Activated naive CD8-positive, alpha-beta T cell (primary cell): ENCODE measurements around the gene CSNK1G2.

ENCODE experiments used
- H3K27ac Mint-ChIP-seq: one replicate; pipeline ENCODE4 v1.8.0; 2021; ENCODE audit warnings: mixed read lengths
- H3K27me3 Mint-ChIP-seq: one replicate; pipeline ENCODE4 v1.8.0; 2021; ENCODE audit warnings: mixed read lengths
- H3K36me3 Mint-ChIP-seq: one replicate; pipeline ENCODE4 v1.8.0; 2021; ENCODE audit warnings: mixed read lengths
- H3K4me1 Mint-ChIP-seq: one replicate; pipeline ENCODE4 v1.8.0; 2021; ENCODE audit warnings: low read depth, mixed read lengths
- H3K4me3 Mint-ChIP-seq: one replicate; pipeline ENCODE4 v1.8.0; 2021; ENCODE audit warnings: mild to moderate bottlenecking, mixed read lengths
- H3K9me3 Mint-ChIP-seq: one replicate; pipeline ENCODE4 v1.8.0; 2021; ENCODE audit warnings: low read depth, mixed read lengths

The CSNK1G2 gene

DNA sequence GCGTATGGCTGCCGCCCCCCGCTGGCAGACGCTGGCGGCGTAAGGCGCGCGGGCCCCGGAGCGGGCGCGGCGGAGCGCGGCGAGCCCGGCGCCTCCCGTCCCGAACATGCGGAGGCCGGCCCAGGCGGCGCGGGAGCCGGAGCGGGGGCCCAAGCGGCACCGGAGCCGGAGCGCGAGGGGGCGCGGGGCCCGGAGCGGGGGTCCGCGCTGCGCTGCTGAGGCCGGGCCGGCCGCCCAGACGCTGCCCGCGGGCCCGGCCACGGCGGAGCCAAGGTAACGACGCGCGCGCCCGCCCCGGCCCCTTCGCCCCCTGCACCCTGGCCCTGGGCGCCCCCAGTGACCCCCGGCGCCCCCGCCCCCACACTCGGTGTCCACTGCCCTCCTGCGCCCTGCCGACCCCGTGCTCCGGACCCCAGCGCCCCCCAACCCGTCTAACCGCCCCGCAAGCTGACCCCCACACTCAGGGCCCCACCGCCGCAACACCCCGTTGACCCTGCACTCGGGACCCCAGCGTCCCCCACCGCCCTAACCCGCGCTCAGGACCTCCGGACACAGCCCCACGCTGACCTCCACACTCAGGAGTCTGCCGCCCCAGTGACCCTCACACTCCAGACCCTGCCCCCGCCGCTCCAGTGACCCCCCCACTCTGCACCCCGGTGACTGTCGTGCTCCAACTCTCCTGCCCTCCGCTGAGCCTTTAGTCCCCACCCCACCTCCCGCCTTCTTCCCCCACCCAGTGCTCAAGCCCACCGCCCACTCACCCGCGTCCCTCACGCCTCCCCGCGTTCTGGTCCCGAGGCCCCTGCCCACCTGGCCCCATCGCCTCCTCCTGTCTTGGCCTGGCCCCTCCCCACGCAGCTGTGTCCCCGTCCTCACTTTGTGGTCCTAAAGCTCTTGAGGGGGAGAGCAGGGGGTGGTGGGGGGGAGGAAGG, at the start of gene CSNK1G2:
Gene CSNK1G2 (plus strand): TSS at position 27 of the 932 bp plus-strand sequence. CDS start 28,601 bp downstream, outside the sequence.
- H3K4me1 Mint-ChIP-seq = peaks cover 33% of the 10 kb centered on the region
- no peaks in the 10 kb centered on the region for H3K36me3 Mint-ChIP-seq
- H3K27me3 Mint-ChIP-seq = no peaks in the 10 kb centered on the region
- H3K27ac Mint-ChIP-seq = peak within 1 kb of the TSS; percentile 93
- H3K9me3 Mint-ChIP-seq = no peaks in the 10 kb centered on the region
- H3K4me3 Mint-ChIP-seq = peak within 1 kb of the TSS; percentile 92

DNA sequence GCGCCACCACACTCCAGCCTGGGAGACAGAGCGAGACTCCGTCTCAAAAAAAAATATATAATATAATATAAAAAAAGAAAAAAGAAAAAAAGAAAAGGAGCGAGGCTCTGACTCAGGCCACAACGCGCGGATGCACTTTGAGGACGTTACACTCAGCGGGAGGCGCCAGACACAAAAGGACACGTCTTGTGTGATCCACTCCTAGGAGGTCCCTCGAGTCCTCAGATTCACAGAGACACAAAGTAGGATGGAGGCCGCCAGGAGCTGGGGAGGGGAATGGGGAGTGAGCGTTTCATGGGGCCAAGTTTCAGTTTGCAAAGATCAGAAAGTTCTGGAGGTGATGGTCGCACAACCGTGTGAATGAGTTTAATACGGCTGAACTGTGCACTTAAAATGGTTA, 47.2 kb upstream of the CSNK1G2 start:
- Mint-ChIP-seq H3K27me3 (no peaks in the 10 kb centered on the region), H3K4me3 (no peak overlapping the region), H3K27ac (peak overlapping the region; percentile 81), H3K9me3 (no peaks in the 10 kb centered on the region), H3K4me1 (peaks cover 27% of the 10 kb centered on the region), H3K36me3 (no peaks in the 10 kb centered on the region)

DNA sequence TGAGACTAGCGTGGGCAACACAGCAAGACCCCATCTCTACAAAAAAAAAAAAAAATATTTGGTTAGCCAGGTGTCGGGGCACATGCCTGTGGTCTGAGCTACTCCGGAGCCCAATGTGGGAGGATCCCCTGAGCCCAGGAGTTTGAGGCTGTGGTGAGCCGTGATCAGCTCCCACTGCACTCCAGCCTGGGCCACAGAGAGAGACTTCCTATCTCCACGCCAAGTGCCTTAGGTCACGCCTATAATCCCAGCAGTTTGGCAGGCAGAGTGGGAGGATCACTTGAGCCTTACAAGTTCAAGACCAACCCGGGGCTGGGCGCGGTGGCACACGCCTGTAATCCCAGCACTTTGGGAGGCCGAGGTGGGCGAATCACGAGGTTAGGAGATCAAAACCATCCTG, 44.5 kb upstream of the CSNK1G2 start:
- H3K27ac Mint-ChIP-seq = peak overlapping the region; percentile 98
- peak overlapping the region; percentile 47 for H3K4me3 Mint-ChIP-seq
- no peaks in the 10 kb centered on the region for H3K27me3 Mint-ChIP-seq
- peaks cover 27% of the 10 kb centered on the region for H3K4me1 Mint-ChIP-seq
- no peaks in the 10 kb centered on the region for H3K9me3 Mint-ChIP-seq
- H3K36me3 Mint-ChIP-seq = no peaks in the 10 kb centered on the region

DNA sequence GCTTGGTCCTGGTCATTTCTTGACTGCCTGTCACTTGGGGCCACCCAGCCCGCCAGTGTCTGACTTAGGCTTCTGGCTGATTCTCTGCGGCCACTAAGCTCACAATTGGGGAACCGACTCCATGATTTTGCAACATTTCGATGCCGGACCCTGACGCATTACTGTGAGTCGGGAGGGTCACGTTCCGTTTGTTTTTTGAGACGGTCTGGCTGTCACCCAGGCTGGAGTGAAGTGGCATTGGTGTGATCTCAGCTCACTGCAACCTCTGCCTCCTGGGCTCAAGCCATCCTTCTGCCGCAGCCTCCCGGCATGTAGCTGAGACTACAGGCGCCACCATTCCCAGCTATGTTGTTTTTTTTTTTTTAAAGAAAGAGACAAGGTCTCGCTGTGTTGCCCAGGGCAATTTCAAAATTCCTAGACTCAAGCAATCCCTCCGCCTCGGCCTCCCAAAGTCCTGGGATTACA, 39.0 kb upstream of the CSNK1G2 start:
- Mint-ChIP-seq H3K36me3 (no peaks in the 10 kb centered on the region), H3K4me3 (no peak overlapping the region), H3K9me3 (no peaks in the 10 kb centered on the region), H3K4me1 (peaks cover 28% of the 10 kb centered on the region), H3K27me3 (no peaks in the 10 kb centered on the region), H3K27ac (no peak overlapping the region)

DNA sequence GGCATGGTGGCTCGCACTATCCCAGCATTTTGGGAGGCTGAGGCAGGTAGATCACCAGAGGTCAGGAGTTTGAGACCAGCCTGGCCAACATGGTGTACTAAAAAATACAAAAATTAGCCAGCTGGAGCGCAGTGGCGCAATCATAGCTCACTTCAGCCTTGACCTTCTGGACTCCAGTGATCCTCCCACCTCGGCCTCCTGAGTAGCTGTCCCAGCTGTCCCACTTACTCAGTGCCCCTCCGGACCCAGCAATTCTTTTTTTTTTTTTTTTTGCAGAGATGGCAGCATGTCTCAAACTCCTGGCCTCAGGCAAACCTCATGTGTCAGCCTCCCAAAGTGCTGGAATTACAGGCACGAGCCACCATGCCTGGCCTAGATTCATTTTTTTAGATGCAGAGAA, 38.0 kb upstream of the CSNK1G2 start:
- no peak overlapping the region for H3K27ac Mint-ChIP-seq
- H3K9me3 Mint-ChIP-seq = no peaks in the 10 kb centered on the region
- H3K36me3 Mint-ChIP-seq = no peaks in the 10 kb centered on the region
- no peak overlapping the region for H3K4me3 Mint-ChIP-seq
- peaks cover 23% of the 10 kb centered on the region for H3K4me1 Mint-ChIP-seq
- no peaks in the 10 kb centered on the region for H3K27me3 Mint-ChIP-seq

DNA sequence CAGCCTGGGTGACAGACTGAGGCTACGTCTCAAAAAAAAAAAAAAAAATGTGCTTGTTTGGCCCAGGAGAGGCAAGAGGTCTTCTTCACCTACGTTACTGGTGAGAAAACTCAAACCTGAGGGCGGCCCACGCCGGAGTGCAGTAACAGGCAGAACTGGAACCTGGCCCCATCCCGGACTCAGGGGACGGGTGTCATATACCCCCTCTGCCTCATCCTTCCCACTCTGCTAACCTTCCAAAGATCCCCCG, 36.2 kb upstream of the CSNK1G2 start:
- no peaks in the 10 kb centered on the region for H3K27me3 Mint-ChIP-seq

DNA sequence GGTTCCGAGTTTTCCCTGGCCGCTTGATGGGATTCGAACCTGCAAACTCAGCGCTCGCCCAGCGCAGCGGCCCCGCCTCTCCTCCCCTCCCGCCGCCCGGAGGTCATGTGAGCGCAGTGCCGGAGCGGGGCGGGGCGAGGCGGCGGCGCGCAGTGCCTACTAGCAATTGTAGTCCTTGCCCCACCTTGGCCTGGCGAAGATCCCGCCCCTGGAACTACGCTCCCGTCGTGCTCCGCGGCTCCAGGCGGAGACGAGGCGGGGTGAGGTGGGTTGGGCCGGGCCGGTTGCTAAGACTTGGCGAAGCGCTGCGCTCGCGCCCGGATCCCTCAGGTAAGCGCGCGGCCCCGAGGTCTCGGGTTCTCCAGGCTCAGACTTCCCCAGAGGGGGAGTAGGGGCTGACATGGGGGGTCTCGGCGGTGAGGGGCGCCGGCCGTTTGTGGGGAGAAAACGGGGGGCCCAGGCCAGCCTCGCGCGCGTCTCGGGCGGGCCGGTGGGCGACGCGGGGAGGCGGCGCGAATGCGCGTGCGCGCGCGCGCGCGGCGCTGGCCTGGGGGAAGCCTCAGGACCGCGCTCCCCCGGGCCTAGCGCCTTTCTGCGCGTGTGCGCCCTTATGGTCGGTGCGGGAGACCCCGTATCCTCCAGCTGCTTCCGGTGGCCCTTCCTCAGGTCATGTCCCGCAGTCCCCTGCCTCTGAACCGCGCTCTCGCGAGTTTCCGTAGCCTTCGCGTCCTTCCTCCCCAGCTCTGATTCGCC, 35.7 kb upstream of the CSNK1G2 start, which contains the start of the genes ADAT3 and SCAMP4:
Gene ADAT3 (plus strand): TSS at position 290 of the 753 bp plus-strand sequence. CDS start 6,649 bp downstream, outside the sequence.
Gene SCAMP4 (plus strand): TSS at position 290 of the 753 bp plus-strand sequence. CDS start 9,621 bp downstream, outside the sequence.
- peak within 1 kb of the TSS; percentile 84 for H3K27ac Mint-ChIP-seq
- H3K27me3 Mint-ChIP-seq = no peaks in the 10 kb centered on the region
- no peaks in the 10 kb centered on the region for H3K9me3 Mint-ChIP-seq
- H3K4me3 Mint-ChIP-seq = peak within 1 kb of the TSS; percentile 92
- H3K36me3 Mint-ChIP-seq = no peaks in the 10 kb centered on the region
- peaks cover 39% of the 10 kb centered on the region for H3K4me1 Mint-ChIP-seq

More for the DNA sequence above, 36.2 kb upstream of the CSNK1G2 start:
- Mint-ChIP-seq H3K4me3 (peak overlapping the region; percentile 78), H3K9me3 (no peaks in the 10 kb centered on the region), H3K27ac (no peak overlapping the region), H3K4me1 (peaks cover 35% of the 10 kb centered on the region), H3K36me3 (no peaks in the 10 kb centered on the region)

DNA sequence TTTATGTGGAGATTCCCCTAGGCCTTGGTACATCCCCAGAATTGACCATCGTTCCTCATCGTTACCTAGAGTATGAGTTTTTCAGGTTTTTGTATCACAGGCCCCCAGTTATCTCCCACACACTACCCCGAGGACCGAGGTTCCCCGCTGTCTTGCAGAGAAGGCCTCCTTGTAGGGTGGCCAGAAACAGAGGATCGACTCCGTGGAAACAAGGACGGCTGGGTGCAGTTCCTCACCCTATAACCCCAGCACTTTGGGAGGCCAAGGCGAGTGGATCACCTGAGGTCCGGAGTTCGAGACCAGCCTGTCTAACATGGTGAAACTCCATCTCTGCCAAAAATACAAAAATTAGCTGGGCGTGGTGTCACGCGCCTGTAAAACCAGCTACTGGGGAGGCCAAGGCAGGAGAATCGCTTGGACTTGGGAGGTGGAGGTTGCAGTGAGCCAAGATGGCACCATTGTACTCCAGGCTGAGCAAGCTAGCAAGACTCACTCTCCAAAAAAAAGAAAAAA, 35.1 kb upstream of the CSNK1G2 start:
- no peaks in the 10 kb centered on the region for H3K27me3 Mint-ChIP-seq
- no peaks in the 10 kb centered on the region for H3K36me3 Mint-ChIP-seq
- no peaks in the 10 kb centered on the region for H3K9me3 Mint-ChIP-seq
- peak overlapping the region; percentile 84 for H3K27ac Mint-ChIP-seq
- H3K4me3 Mint-ChIP-seq = peak overlapping the region; percentile 92
- H3K4me1 Mint-ChIP-seq = peaks cover 40% of the 10 kb centered on the region

DNA sequence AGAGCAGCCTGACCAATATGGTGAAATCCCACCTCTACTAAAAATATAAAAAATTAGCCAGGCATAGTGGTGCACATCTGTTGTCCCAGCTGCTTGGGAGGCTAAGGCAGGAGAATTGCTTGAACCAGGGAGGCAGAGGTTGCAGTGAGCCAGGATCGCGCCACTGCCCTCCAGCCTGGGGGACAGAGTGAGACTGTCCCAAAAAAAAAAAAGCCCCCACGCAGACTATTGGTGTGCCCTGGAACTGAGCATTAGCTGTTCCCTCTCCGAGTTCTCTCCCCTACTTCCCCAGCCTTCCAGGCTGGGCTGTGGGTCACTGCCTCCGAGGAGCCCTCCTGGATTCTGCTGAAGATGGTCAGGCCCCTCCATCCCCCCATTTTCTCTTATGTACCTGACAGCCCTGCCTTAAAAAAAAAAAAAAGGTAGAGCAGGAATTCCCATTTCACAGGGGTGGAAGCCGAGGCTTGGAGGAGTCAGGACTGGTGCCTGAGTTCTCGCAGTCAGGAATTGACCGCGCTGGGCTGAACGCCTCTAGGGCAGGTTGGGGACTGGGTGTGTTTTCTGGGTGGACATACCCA, 33.9 kb upstream of the CSNK1G2 start:
- H3K9me3 Mint-ChIP-seq = no peaks in the 10 kb centered on the region
- H3K4me1 Mint-ChIP-seq = peaks cover 40% of the 10 kb centered on the region
- H3K36me3 Mint-ChIP-seq = no peaks in the 10 kb centered on the region
- H3K27me3 Mint-ChIP-seq = no peaks in the 10 kb centered on the region
- peak overlapping the region; percentile 35 for H3K4me3 Mint-ChIP-seq
- no peak overlapping the region for H3K27ac Mint-ChIP-seq

DNA sequence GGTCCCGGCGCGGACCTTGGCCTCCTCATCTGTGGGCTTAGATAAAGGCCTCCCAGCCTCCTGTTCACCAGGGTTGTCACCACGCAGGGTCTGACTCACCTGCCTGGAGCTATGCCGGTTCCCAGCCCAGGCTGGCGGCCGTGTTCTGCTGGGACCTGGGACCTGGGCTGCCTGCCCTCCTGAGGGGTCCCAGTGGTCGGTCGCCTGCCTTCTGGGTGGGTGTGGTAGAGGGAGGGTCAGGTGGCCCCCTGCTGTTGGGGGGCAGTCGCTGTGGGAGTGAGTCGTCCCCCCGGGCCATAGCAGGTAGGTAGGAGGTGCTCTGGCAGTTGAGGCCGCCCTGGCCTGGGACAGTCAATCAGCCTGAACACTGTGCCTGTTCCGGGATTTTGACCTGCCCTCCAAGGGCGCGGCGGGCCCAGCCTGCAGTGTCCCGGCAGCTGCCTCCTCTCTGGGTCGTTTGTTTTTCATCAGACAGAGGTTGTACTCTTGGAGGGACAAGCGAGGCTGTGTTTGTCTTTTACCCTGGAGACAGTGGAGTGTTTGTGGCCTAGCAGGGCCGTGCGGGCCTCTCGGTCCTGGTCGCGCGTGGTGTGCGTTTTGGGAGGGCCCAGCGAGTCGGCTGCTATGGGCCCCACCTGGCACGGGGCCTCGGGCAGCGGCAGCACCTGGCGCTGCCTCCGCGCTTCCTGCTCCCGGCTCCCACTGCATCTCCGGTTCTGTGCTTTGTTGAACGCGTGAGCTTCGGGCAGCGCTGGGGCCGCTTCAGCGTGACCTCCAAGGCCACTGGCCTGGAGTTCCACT, 33.2 kb upstream of the CSNK1G2 start:
- peaks cover 40% of the 10 kb centered on the region for H3K4me1 Mint-ChIP-seq
- no peak overlapping the region for H3K27ac Mint-ChIP-seq
- no peaks in the 10 kb centered on the region for H3K36me3 Mint-ChIP-seq
- H3K27me3 Mint-ChIP-seq = no peaks in the 10 kb centered on the region
- H3K4me3 Mint-ChIP-seq = no peak overlapping the region
- H3K9me3 Mint-ChIP-seq = no peaks in the 10 kb centered on the region

DNA sequence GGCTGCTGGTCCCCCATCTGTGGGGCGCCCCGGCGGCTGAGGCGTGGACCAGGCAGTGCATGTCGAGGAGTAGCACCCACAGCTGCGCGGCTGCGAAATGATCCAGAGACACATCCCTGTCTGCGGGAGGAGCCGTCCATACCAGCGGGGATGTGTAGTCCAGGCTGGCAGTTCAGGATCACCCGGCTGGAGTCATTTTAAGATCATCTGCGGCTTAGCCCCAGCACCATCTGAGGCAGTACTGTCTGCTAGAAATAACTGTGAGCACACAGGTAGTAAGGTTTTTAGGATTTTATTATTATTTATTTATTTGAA, 32.7 kb upstream of the CSNK1G2 start:
- H3K9me3 Mint-ChIP-seq = no peaks in the 10 kb centered on the region
- H3K4me3 Mint-ChIP-seq = no peak overlapping the region
- H3K27me3 Mint-ChIP-seq = no peaks in the 10 kb centered on the region
- no peaks in the 10 kb centered on the region for H3K36me3 Mint-ChIP-seq
- no peak overlapping the region for H3K27ac Mint-ChIP-seq
- peaks cover 35% of the 10 kb centered on the region for H3K4me1 Mint-ChIP-seq

DNA sequence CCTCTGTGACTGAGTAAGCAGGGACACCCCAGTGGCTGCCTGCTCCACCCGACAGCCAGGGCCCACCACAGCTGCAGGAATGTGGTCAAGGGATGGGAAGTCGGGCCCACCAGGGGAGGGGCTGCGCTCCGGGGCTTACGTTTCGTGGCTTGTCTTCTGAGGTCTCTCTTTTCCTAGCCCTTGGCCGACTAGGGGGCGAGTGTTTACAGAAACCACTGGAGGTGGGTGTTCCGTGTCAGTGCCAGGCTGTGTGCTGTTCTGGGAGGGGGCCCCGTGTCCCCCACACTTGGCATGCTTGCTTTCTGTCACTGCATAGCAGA, 31.3 kb upstream of the CSNK1G2 start:
- Mint-ChIP-seq H3K27ac (no peak overlapping the region), H3K27me3 (no peaks in the 10 kb centered on the region), H3K9me3 (no peaks in the 10 kb centered on the region), H3K36me3 (no peaks in the 10 kb centered on the region), H3K4me1 (peaks cover 25% of the 10 kb centered on the region), H3K4me3 (peak overlapping the region; percentile 13)

DNA sequence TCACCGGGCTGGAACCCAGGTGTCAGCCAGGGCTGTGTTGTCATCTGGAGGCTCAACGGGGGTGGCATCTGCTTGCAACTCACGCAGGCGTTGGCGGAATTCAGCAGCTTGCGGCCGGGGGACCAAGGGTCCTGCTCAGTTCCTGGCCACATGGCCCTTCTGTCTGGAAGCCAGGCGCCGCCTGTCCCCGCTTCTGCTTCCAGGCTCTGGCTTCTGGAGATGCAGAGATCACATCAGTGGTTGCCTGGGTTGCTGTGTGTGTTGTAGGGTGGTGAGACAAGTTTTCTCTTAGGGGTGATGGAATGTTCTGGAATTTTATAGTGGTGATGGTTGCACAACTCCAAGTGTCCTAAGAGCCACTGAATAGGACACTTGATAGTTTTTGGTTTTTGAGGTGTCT, 30.8 kb upstream of the CSNK1G2 start:
- Mint-ChIP-seq H3K27me3 (no peaks in the 10 kb centered on the region), H3K4me3 (no peak overlapping the region), H3K27ac (no peak overlapping the region), H3K9me3 (no peaks in the 10 kb centered on the region), H3K36me3 (no peaks in the 10 kb centered on the region), H3K4me1 (peaks cover 24% of the 10 kb centered on the region)

DNA sequence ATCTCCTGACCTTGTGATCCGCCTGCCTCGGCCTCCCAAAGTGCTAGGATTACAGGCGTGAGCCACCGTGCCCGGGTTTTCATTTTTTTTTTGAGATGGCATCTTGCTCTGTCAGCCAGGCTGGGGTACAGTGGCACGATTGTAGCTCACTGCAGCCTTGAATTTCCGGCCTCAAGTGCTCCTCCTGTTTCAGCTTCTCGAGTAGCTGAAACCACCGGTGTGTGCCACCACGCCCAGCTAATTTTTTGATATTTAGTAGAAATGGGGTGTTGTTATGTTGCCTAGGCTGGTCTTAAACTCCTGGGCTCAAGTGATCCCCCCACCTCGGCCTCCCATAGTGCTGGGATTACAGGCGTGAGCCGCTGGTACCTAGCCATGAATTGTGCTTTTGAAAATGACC, 29.9 kb upstream of the CSNK1G2 start:
- Mint-ChIP-seq H3K36me3 (no peaks in the 10 kb centered on the region), H3K4me3 (no peak overlapping the region), H3K27me3 (no peaks in the 10 kb centered on the region), H3K9me3 (no peaks in the 10 kb centered on the region), H3K27ac (no peak overlapping the region), H3K4me1 (peaks cover 19% of the 10 kb centered on the region)
